Breast epithelium (tissue), 3 donors: ENCODE results near the gene ANKS1B.

Source experiments
- POLR2A ChIP-seq: fragments of 450-650 bp; IDR thresholded peaks from one replicate; pipeline ENCODE4 v1.6.1; 2016; ENCODE audit warnings: antibody characterized with exemption, mild to moderate bottlenecking, moderate library complexity
- POLR2AphosphoS5 ChIP-seq, 3 donors: sonication (generic); formaldehyde crosslinking; IDR thresholded peaks; one replicate each; pipeline ENCODE4 v1.6.1; 2017; ENCODE audit warnings: antibody characterized with exemption in 3 of 3

DNA sequence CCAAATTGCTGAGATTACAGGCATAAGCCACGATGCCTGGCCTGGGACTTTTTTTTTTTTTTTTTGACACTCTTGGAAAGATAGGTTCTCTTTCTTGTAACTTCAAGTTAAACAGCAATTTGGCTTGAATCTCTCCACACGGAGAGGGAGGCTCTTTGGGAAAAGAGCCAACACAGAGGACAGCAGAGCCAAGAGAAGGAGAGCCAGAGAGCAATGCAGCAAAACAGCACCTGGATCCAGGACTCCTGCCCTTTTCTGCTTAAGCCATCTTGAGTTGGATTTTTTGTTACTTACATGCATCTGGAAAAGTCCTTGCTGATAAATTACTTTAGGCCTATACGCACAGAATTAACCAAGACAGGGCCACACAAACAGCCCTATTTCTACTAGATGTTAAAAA, 1162.9 kb downstream of the ANKS1B start:
- TF ChIP-seq POLR2AphosphoS5 (IDR thresholded peaks at IDR 0.05), result no peak
- no peak for TF ChIP-seq POLR2A
